ENCODE results near the gene PLSCR1. TPM values are rescaled to one million over a fixed set of nuclear protein-coding genes. Genes with fewer than 3 reads are reported as not detected.
A peak's percentile ranks its signal among the peaks of the same experiment; 100 is the strongest.

The PLSCR1 gene
- total RNA-seq, 1 experiment from 2014 or later: 48.9 TPM

DNA sequence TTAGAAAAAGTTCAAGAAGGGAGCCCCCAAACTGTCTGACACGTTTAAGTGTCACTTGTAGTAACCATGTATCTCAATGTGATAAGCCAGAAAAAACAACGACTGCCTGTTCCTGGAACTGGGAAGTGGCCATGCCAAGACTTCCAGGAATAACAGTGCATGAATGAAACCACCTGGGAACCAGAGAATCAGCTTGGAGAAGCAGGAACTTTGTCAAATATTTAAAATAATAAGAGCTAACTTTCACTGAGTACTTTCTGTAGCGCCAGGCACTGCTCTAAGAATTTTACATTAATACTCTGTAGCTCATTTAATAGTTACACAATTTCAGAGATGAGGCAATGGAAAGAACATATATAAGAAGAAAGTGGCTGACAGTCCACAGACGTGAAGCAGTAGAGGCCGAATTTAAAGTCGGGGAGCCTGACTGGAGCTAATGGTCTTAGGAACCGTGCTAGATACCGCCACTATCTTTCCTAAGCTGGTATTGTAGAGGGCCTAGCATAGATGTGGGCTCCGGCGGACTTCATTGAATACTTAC is 876 bp downstream of the PLSCR1 start:
- H3K14ac ChIP-seq (ENCODE audit: insufficient read depth, low read length): no peak overlapping the region
- H3K23ac ChIP-seq (ENCODE audit: insufficient read length, low read depth, low read length): no peak overlapping the region
- peak overlapping the region; percentile 83 for H3K9ac ChIP-seq (ENCODE audit: extremely low read depth, insufficient read length, low read length)
- no CpG with 5 or more reads among the region's 10 CpGs for WGBS (ENCODE audit: extremely low coverage, insufficient read length, low lambda C conversion rate)
- no peaks in the 10 kb centered on the region for H3K27me3 ChIP-seq (ENCODE audit: insufficient read depth, low read length)
- H4K5ac ChIP-seq (ENCODE audit: insufficient read length, low read depth, low read length): no peak overlapping the region
- H3K4ac ChIP-seq (ENCODE audit: low read depth, low read length): no peak overlapping the region
- peak overlapping the region; percentile 58 for H3K4me2 ChIP-seq (ENCODE audit: insufficient read depth, insufficient read length, low read length)
- no peak overlapping the region for H3K18ac ChIP-seq (ENCODE audit: insufficient read length, low read depth, low read length)
- peak overlapping the region in 1 of 3 experiments; percentile 86; a peak in 1 of 7 replicates for H3K27ac Mint-ChIP-seq
- H3K4me1 Mint-ChIP-seq: peaks cover 25 to 32% of the 10 kb centered on the region in 2 experiments
- H3K9me3 ChIP-seq (ENCODE audit: control insufficient read depth, low read depth, low read length): peaks cover 5% of the 10 kb centered on the region
- no peak overlapping the region for H4K8ac ChIP-seq (replicated peaks; ENCODE audit: insufficient read length, low read depth, low read length)
- no peak overlapping the region for H2BK120ac ChIP-seq (ENCODE audit: low read depth, low read length, poor library complexity, severe bottlenecking)
- peaks cover 11 to 20% of the 10 kb centered on the region in 2 experiments for H3K9me3 Mint-ChIP-seq
- H2BK12ac ChIP-seq (ENCODE audit: insufficient read length, low read depth, low read length): no peak overlapping the region
- TF ChIP-seq, protein P1, sequence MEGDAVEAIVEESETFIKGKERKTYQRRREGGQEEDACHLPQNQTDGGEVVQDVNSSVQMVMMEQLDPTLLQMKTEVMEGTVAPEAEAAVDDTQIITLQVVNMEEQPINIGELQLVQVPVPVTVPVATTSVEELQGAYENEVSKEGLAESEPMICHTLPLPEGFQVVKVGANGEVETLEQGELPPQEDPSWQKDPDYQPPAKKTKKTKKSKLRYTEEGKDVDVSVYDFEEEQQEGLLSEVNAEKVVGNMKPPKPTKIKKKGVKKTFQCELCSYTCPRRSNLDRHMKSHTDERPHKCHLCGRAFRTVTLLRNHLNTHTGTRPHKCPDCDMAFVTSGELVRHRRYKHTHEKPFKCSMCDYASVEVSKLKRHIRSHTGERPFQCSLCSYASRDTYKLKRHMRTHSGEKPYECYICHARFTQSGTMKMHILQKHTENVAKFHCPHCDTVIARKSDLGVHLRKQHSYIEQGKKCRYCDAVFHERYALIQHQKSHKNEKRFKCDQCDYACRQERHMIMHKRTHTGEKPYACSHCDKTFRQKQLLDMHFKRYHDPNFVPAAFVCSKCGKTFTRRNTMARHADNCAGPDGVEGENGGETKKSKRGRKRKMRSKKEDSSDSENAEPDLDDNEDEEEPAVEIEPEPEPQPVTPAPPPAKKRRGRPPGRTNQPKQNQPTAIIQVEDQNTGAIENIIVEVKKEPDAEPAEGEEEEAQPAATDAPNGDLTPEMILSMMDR (conservative IDR thresholded peaks at IDR 0.05): no peak
- no peak overlapping the region for H3T11ph ChIP-seq (ENCODE audit: low read length)
- H4K20me1 ChIP-seq (ENCODE audit: control insufficient read depth, insufficient read depth, insufficient read length): no peaks in the 10 kb centered on the region
- H3K4me1 ChIP-seq (ENCODE audit: insufficient read depth, low read length): 0 out of 2 replicates have a peak, but pooled peaks cover 3% of the 10 kb centered on the region
- H3K27ac ChIP-seq (ENCODE audit: insufficient read length, low read depth, low read length): no peak overlapping the region
- no peak for DNase-seq
- H3K27me3 Mint-ChIP-seq (ENCODE audit: low read depth): no peaks in the 10 kb centered on the region; the same call in 1 of the 2 replicates
- no peak overlapping the region for H2AFZ ChIP-seq (ENCODE audit: low read length)
- H3K36me3 Mint-ChIP-seq (ENCODE audit: insufficient read depth in 1 of 3, low read depth in 3 of 3): peaks cover 24 to 30% (median 29%) of the 10 kb centered on the region in 3 experiments
- no peaks in the 10 kb centered on the region for H3K79me1 ChIP-seq (ENCODE audit: insufficient read depth, low read depth, low read length, poor library complexity, severe bottlenecking)
- peak overlapping the region; percentile 87 to 90 for H3K4me3 Mint-ChIP-seq
- H2BK5ac ChIP-seq (ENCODE audit: insufficient read length, low read length): no peak overlapping the region
- H2BK20ac ChIP-seq (ENCODE audit: low read depth, low read length, poor library complexity, severe bottlenecking): no peak overlapping the region
- H2BK15ac ChIP-seq (ENCODE audit: low read depth, low read length): no peak overlapping the region
- H3K79me2 ChIP-seq (ENCODE audit: insufficient read depth, low read length): peaks cover 5% of the 10 kb centered on the region; the same call in 1 of the 2 replicates
- H3K23me2 ChIP-seq (ENCODE audit: insufficient read length, low read depth, low read length, poor library complexity, severe bottlenecking): peaks cover 13% of the 10 kb centered on the region
- H2AK5ac ChIP-seq (ENCODE audit: insufficient read length, low read length): no peak overlapping the region
- H3K56ac ChIP-seq (ENCODE audit: insufficient read length, low read depth, low read length): no peak overlapping the region
- H4K91ac ChIP-seq (ENCODE audit: insufficient read length, low read depth, low read length): no peak overlapping the region

All from H9 (cell line).